ENCODE results near the gene MDN1. TPM values are rescaled to one million over a fixed set of nuclear protein-coding genes. Genes with fewer than 3 reads are reported as not detected.

MDN1 gene
- total and polyA plus RNA-seq, 2 of the 4 experiments (the other 2 are of a cell fraction): 7.7 to 26.7 TPM

DNA sequence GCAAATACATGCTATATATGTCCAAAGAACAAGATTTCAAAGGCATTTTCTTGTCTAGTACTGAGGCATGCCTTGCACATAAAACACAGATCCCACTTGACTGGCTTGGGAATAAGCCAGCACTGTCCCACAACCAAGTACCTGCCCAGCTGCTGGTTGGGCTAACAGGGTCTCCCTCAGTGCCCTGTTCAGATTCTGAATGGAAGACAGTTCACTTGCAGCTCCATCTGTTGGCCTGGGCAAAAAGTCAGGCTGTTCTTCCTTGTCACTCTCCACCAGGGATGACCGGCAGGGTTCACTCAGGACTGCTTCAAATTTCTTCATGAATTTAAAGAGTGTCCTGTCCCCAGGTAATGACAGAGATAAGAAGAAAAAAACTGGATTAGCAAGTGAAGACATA lies 136.6 kb downstream of the MDN1 start:
- no peak overlapping the region for H3K23ac ChIP-seq (ENCODE audit: low read depth, low read length)
- H3K56ac ChIP-seq (ENCODE audit: extremely low read depth, insufficient read depth, low read length): no peak overlapping the region
- no peak overlapping the region for H3K4me3 ChIP-seq (ENCODE audit: insufficient read depth, low read depth, low read length)
- no peaks in the 10 kb centered on the region for H3K4me1 ChIP-seq (ENCODE audit: control insufficient read depth, insufficient read depth, low read length)
- no peak overlapping the region for H2BK15ac ChIP-seq (ENCODE audit: low read depth, low read length)
- no peak overlapping the region for H3K27ac ChIP-seq (ENCODE audit: insufficient read depth, low read length)
- H3K4me2 ChIP-seq (ENCODE audit: low read depth, low read length): no peak overlapping the region
- no TSS peak for BruUV-seq (replicated peaks)
- H4K91ac ChIP-seq (ENCODE audit: insufficient read depth, low read depth, low read length): no peak overlapping the region
- H3K79me1 ChIP-seq (ENCODE audit: low read depth in 1 of 2, low read length in 2 of 2): no peaks in the 10 kb centered on the region
- no peak overlapping the region for H2AFZ ChIP-seq (replicated peaks; ENCODE audit: low read length, poor library complexity)
- no peak overlapping the region for H2AK5ac ChIP-seq (ENCODE audit: low read depth, low read length)
- no peaks in the 10 kb centered on the region for H3K9me3 ChIP-seq (ENCODE audit: control insufficient read depth, insufficient read depth, low read length)
- CTCF ChIA-PET: no interaction called here
- in situ Hi-C loops (cut with MboI; ENCODE audit: low sequenced_read_pairs) (no loop called here), dilution Hi-C loops (cut with HindIII; ENCODE audit: low sequenced_read_pairs, unreplicated experiment) (no loop called here), intact Hi-C loops (cut with micrococcal nuclease) (no loop called here)
- no CpG with 5 or more reads among the region's 1 CpG for WGBS, 2 experiments (ENCODE audit: extremely low coverage in 2 of 2, insufficient read length in 1 of 2)
- no peaks in the 10 kb centered on the region for H3K27me3 ChIP-seq (ENCODE audit: control insufficient read depth, insufficient read depth, low read length)
- H3K18ac ChIP-seq (ENCODE audit: low read depth, low read length): no peak overlapping the region
- POLR2A ChIA-PET (ENCODE audit: unreplicated experiment): no interaction called here
- no peak overlapping the region for H3K9ac ChIP-seq (ENCODE audit: low read depth, low read length)
- H3K14ac ChIP-seq (replicated peaks; ENCODE audit: low read depth, low read length): no peak overlapping the region
- no peak overlapping the region for H4K5ac ChIP-seq (ENCODE audit: low read depth, low read length)
- TF ChIP-seq CEBPB (IDR thresholded peaks at IDR 0.05; ENCODE audit: low read depth, low read length): no peak
- TF ChIP-seq SMC3 (IDR thresholded peaks at IDR 0.05; ENCODE audit: low read depth, low read length): no peak
- no peak for TF ChIP-seq POLR2A (IDR thresholded peaks at IDR 0.05; ENCODE audit: low read depth, low read length)
- no peak for TF ChIP-seq RCOR1 (IDR thresholded peaks at IDR 0.05; ENCODE audit: insufficient replicate concordance, low read length)
- TF ChIP-seq, protein P1, sequence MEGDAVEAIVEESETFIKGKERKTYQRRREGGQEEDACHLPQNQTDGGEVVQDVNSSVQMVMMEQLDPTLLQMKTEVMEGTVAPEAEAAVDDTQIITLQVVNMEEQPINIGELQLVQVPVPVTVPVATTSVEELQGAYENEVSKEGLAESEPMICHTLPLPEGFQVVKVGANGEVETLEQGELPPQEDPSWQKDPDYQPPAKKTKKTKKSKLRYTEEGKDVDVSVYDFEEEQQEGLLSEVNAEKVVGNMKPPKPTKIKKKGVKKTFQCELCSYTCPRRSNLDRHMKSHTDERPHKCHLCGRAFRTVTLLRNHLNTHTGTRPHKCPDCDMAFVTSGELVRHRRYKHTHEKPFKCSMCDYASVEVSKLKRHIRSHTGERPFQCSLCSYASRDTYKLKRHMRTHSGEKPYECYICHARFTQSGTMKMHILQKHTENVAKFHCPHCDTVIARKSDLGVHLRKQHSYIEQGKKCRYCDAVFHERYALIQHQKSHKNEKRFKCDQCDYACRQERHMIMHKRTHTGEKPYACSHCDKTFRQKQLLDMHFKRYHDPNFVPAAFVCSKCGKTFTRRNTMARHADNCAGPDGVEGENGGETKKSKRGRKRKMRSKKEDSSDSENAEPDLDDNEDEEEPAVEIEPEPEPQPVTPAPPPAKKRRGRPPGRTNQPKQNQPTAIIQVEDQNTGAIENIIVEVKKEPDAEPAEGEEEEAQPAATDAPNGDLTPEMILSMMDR (conservative IDR thresholded peaks at IDR 0.05; ENCODE audit: low read depth, low read length): no peak
- TF ChIP-seq BHLHE40 (IDR thresholded peaks at IDR 0.05; ENCODE audit: low read depth, low read length): no peak
- TF ChIP-seq, protein P2, sequence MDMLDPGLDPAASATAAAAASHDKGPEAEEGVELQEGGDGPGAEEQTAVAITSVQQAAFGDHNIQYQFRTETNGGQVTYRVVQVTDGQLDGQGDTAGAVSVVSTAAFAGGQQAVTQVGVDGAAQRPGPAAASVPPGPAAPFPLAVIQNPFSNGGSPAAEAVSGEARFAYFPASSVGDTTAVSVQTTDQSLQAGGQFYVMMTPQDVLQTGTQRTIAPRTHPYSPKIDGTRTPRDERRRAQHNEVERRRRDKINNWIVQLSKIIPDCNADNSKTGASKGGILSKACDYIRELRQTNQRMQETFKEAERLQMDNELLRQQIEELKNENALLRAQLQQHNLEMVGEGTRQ (IDR thresholded peaks at IDR 0.05; ENCODE audit: low read depth, low read length): no peak
- TF ChIP-seq MXI1 (IDR thresholded peaks at IDR 0.05; ENCODE audit: borderline replicate concordance, low read depth, low read length): no peak
- TF ChIP-seq NFE2L2 (IDR thresholded peaks at IDR 0.05; ENCODE audit: low read depth, low read length): no peak
- no peak for ATAC-seq (ENCODE audit: low read depth)
- H2BK5ac ChIP-seq (ENCODE audit: low read depth, low read length, poor library complexity, severe bottlenecking): no peak overlapping the region
- H2BK120ac ChIP-seq (ENCODE audit: low read depth, low read length): no peak overlapping the region
- no peaks in the 10 kb centered on the region for H4K20me1 ChIP-seq (ENCODE audit: insufficient read depth, low read length)
- H2BK20ac ChIP-seq (ENCODE audit: low read depth, low read length): no peak overlapping the region
- H3K4ac ChIP-seq (ENCODE audit: low read depth, low read length): no peak overlapping the region
- DNase-seq: no peak
- H2AK9ac ChIP-seq (replicated peaks; ENCODE audit: low read depth, low read length, poor library complexity): no peak overlapping the region
- H3K9me1 ChIP-seq (ENCODE audit: insufficient read depth, low read length): no peaks in the 10 kb centered on the region
- peaks cover 55% of the 10 kb centered on the region for H3K36me3 ChIP-seq (ENCODE audit: control insufficient read depth, insufficient read depth, low read length)
- no peak overlapping the region for H4K8ac ChIP-seq (ENCODE audit: low read depth in 2 of 2, low read length in 2 of 2)
